B cell (primary cell): Measurements from ENCODE around the gene PEDS1. TPM values are rescaled to one million over a fixed set of nuclear protein-coding genes. Genes with fewer than 3 reads are reported as not detected.

Experiments
- ATAC-seq: fragments of 200-7000 bp; cut with Tn5 transposase; one replicate; pipeline ENCODE4 v1.10.0; 2021; ENCODE audit warnings: low read depth, mild to moderate bottlenecking, moderate number of reproducible peaks, moderate library complexity
- CTCF ChIA-PET: fragments of 350-600 bp; sonication (Branson Sonifier 250); formaldehyde crosslinking; loops from one replicate; lab custom pipeline; 2021; ENCODE audit warnings: antibody characterized with exemption, inconsistent platforms; lab: Charles Lee
- POLR2A ChIA-PET: fragments of 350-600 bp; sonication (Branson Sonifier 250); formaldehyde crosslinking; loops from one replicate; lab custom pipeline; 2021; ENCODE audit warnings: antibody characterized with exemption; lab: Charles Lee
- DNase-seq: peaks from one replicate; pipeline ENCODE4 v3.0.0; 2013
- H2AFZ ChIP-seq: 2 replicates; pipeline ENCODE4 v1.6.1; 2012; ENCODE audit warnings: mild to moderate bottlenecking, low read depth, low read length; ENCODE audit not compliant: insufficient read depth, poor library complexity, severe bottlenecking
- H3K27ac ChIP-seq, 2 donors: 1 replicate in 1 of 2; 2 replicates in 1 of 2; pipeline ENCODE4 v1.5.1; 2012 to 2013; ENCODE audit warnings: low read length in 2 of 2, mild to moderate bottlenecking in 2 of 2, moderate library complexity in 1 of 2
- H3K27me3 ChIP-seq, 4 experiments: fragments of 200-600 bp in 1 of 4; sonication (generic) in 1 of 4; replicated peaks in 1 of 4; 1 replicate in 2 of 4; 2 replicates in 2 of 4; pipeline versions ENCODE4 v1.6.1 to v1.7.0; 2013 to 2016; ENCODE audit warnings: low read length in 3 of 4, mild to moderate bottlenecking in 2 of 4, mixed read lengths in 1 of 4, moderate library complexity in 1 of 4; ENCODE audit not compliant: insufficient read depth in 4 of 4, control insufficient read depth in 3 of 4; ENCODE audit errors: control extremely low read depth in 1 of 4
- H3K36me3 ChIP-seq, 2 experiments: replicated peaks in 1 of 2; 1 replicate in 1 of 2; 2 replicates in 1 of 2; pipeline versions ENCODE4 v1.6.1 to v1.7.1; 2013; ENCODE audit warnings: low read length in 1 of 2; ENCODE audit not compliant: insufficient read depth in 2 of 2, control insufficient read depth in 1 of 2; ENCODE audit errors: control extremely low read depth in 1 of 2, extremely low read depth in 1 of 2
- H3K4me1 ChIP-seq, 2 donors: fragments of 200-600 bp in 1 of 2; sonication (generic) in 1 of 2; 1 replicate in 1 of 2; 2 replicates in 1 of 2; pipeline versions ENCODE4 v1.5.1 to v1.6.1; 2013 to 2017; ENCODE audit warnings: low read length in 2 of 2; ENCODE audit not compliant: control insufficient read depth in 2 of 2, insufficient read depth in 2 of 2
- H3K4me2 ChIP-seq: replicated peaks from 2 replicates; pipeline ENCODE3; 2012; ENCODE audit warnings: mild to moderate bottlenecking, low read depth, low read length; ENCODE audit not compliant: poor library complexity, severe bottlenecking
- H3K4me3 ChIP-seq, 5 experiments: fragments of 200-600 bp in 1 of 5; sonication (generic) in 1 of 5; 1 replicate in 3 of 5; 2 replicates in 2 of 5; pipeline versions ENCODE4 v1.5.1 to v1.7.0; 2011 to 2016; ENCODE audit warnings: low read length in 4 of 5, mild to moderate bottlenecking in 4 of 5, low read depth in 2 of 5, control low read depth in 1 of 5, moderate library complexity in 1 of 5; ENCODE audit not compliant: insufficient read depth in 1 of 5; ENCODE audit errors: control extremely low read depth in 1 of 5, extremely low read depth in 1 of 5
- H3K79me2 ChIP-seq: fragments of 200-600 bp; sonication (generic); one replicate; pipeline ENCODE4 v1.6.0; 2016; ENCODE audit warnings: low read length; ENCODE audit not compliant: control insufficient read depth, insufficient read depth
- H3K9ac ChIP-seq: fragments of 200-600 bp; sonication (generic); 2 replicates; pipeline ENCODE4 v1.6.1; 2017; ENCODE audit warnings: mild to moderate bottlenecking, low read length, moderate library complexity
- H3K9me3 ChIP-seq, 3 donors: one replicate each; pipeline versions ENCODE4 v1.6.1 to v1.7.1; 2013; ENCODE audit warnings: low read length in 2 of 3; ENCODE audit not compliant: control insufficient read depth in 2 of 3, insufficient read depth in 1 of 3; ENCODE audit errors: control extremely low read depth in 1 of 3
- H4K20me1 ChIP-seq: 2 replicates; pipeline ENCODE4 v1.6.0; 2012; ENCODE audit warnings: mild to moderate bottlenecking, low read length; ENCODE audit not compliant: insufficient read depth, control insufficient read depth, poor library complexity, severe bottlenecking
- H3K27ac Mint-ChIP-seq: one replicate; pipeline ENCODE4 v1.8.0; 2021; ENCODE audit warnings: mixed read lengths
- H3K27me3 Mint-ChIP-seq: one replicate; pipeline ENCODE4 v1.8.0; 2021; ENCODE audit warnings: mixed read lengths
- H3K4me1 Mint-ChIP-seq: one replicate; pipeline ENCODE4 v1.8.0; 2021; ENCODE audit warnings: mixed read lengths
- H3K4me3 Mint-ChIP-seq: one replicate; pipeline ENCODE4 v1.8.0; 2021; ENCODE audit warnings: mixed read lengths
- H3K9me3 Mint-ChIP-seq: one replicate; pipeline ENCODE4 v1.8.0; 2022; ENCODE audit warnings: mixed read lengths; ENCODE audit not compliant: insufficient read depth
- EZH2 ChIP-seq: IDR thresholded peaks from 2 replicates; pipeline ENCODE4 v1.6.1; 2012; ENCODE audit warnings: borderline replicate concordance, low read depth, mild to moderate bottlenecking, moderate library complexity, low read length; ENCODE audit not compliant: insufficient read depth, poor library complexity, severe bottlenecking
- WGBS: methylation state at CpG from one replicate; pipeline ENCODE4 v1.1.5; 2013; ENCODE audit warnings: missing lambda C conversion rate; ENCODE audit not compliant: insufficient coverage; 5-methylcytosine and 5-hydroxymethylcytosine counted together
- intact Hi-C: fragments of 100-400 bp; cut with micrococcal nuclease; formaldehyde crosslinking; loops from one replicate; pipeline ENCODE4 v1.10.0; 2022
- polyA plus RNA-seq: library from polyadenylated mRNA; depleted of rRNA; stranded (reverse); fragments of >200 nt; gene quantifications from 2 replicates; pipeline ENCODE4 v1.2.3, GENCODE V29; 2012
- total RNA-seq, 2 donors: library from RNA; stranded (reverse); fragments of 120-200 nt in 1 of 2; gene quantifications; 1 replicate in 1 of 2; 2 replicates in 1 of 2; pipeline versions ENCODE4 v1.2.3 to v1.2.4, GENCODE V29; 2013 to 2022
- TF ChIP-seq, protein P1 (sequence below): fragments of 200-600 bp; IDR thresholded peaks from one replicate; pipeline ENCODE4 v1.8.0; 2022; ENCODE audit warnings: antibody characterized with exemption, mild to moderate bottlenecking

Gene PEDS1
- total and polyA plus RNA-seq, 2 donors (not counting 1 experiment from before 2014, with no cell fraction given), result 11.2 to 38.7 TPM

DNA sequence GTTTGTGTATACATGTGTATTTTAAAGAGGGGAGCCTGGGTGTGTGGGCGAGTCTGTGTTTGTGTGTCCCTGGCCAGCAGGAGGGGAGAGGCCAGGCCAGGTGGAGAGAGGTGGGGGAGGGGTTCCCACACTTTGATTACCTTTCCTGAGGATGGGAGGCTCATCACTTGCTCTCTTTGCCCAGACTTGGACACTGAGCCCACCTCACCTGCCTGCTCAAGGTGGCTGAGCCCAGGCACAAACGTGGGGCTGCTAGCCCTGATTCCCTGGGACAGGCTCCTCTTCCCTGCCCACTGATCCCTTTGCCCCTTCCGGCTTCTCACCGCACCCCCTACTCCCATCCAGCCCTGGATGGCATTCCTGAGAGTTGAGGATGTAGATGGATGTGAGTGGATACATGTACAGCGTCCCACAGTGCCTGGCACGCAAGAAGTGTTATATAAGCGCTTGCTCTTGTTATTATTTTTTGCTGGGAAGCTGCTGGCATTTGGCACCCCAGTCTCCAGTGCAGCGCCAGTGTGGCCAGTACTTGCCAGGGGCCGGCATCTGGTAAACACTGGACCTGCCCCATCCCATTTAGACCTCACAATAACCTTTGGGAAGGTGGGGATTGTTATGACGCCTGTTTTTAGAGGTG, 39.8 kb upstream of the PEDS1 start:
- Histone ChIP-seq H3K4me3 (peak overlapping the region in 4 of 5 experiments; percentile 23 to 89 (median 78)), H3K9ac (peak overlapping the region; percentile 54), H3K36me3 (peaks cover 4 to 5% of the 10 kb centered on the region in 2 experiments), H3K27ac (peak overlapping the region in 1 of 2 donors; percentile 52), H3K4me1 (peaks cover 16 to 22% of the 10 kb centered on the region in 2 donors), H3K9me3 (peaks cover 0 to 2% (median 0%) of the 10 kb centered on the region in 3 donors), H2AFZ (no peak overlapping the region), H3K4me2 (peak overlapping the region; percentile 85), H3K79me2 (peaks cover 29% of the 10 kb centered on the region), H4K20me1 (peaks cover 34% of the 10 kb centered on the region), H3K27me3 (no peaks in the 10 kb centered on the region)
- peak overlapping the region; percentile 73 for H3K27ac Mint-ChIP-seq
- H3K4me3 Mint-ChIP-seq, result peak overlapping the region; percentile 95
- intact Hi-C loops, result no loop called here
- CTCF ChIA-PET, result no interaction called here
- DNase-seq (no peak), ATAC-seq (no peak)
- POLR2A ChIA-PET, result no interaction called here
- 93% methylated on average over 6 of the region's 10 CpGs for WGBS
- H3K27me3 Mint-ChIP-seq, result no peaks in the 10 kb centered on the region
- no peaks in the 10 kb centered on the region for H3K9me3 Mint-ChIP-seq
- peaks cover 15% of the 10 kb centered on the region for H3K4me1 Mint-ChIP-seq
- TF ChIP-seq, protein P1, sequence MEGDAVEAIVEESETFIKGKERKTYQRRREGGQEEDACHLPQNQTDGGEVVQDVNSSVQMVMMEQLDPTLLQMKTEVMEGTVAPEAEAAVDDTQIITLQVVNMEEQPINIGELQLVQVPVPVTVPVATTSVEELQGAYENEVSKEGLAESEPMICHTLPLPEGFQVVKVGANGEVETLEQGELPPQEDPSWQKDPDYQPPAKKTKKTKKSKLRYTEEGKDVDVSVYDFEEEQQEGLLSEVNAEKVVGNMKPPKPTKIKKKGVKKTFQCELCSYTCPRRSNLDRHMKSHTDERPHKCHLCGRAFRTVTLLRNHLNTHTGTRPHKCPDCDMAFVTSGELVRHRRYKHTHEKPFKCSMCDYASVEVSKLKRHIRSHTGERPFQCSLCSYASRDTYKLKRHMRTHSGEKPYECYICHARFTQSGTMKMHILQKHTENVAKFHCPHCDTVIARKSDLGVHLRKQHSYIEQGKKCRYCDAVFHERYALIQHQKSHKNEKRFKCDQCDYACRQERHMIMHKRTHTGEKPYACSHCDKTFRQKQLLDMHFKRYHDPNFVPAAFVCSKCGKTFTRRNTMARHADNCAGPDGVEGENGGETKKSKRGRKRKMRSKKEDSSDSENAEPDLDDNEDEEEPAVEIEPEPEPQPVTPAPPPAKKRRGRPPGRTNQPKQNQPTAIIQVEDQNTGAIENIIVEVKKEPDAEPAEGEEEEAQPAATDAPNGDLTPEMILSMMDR, result no peak
- TF ChIP-seq EZH2, result no peak
